ENCODE data around the gene CCDC83. TPM values are rescaled to one million over a fixed set of nuclear protein-coding genes. Genes with fewer than 3 reads are reported as not detected.

The CCDC83 gene
- total and polyA plus RNA-seq, 2 donors (not counting 3 experiments of a cell fraction or from before 2014, with no cell fraction given) = not detected

GRCh38 chr11:85893395-85893794 is 38.2 kb downstream of the CCDC83 start:
- BruUV-seq (replicated peaks) = no TSS peak
- no peaks in the 10 kb centered on the region for H3K36me3 ChIP-seq (ENCODE audit: control insufficient read depth in 2 of 2, extremely low read depth in 1 of 2, insufficient read depth in 2 of 2, low read length in 2 of 2)
- H3K79me2 ChIP-seq (ENCODE audit: control insufficient read depth, insufficient read depth, low read length) = no peaks in the 10 kb centered on the region

More at GRCh38 chr11:85893395-85893794, 38.2 kb downstream of the CCDC83 start:
- dilution Hi-C loops (cut with MboI; ENCODE audit: extremely low pct_ligation_motif_present, low sequenced_read_pairs) = no loop called here
- FAIRE-seq = no peak
- no peak for DNase-seq (ENCODE audit: low read depth, low spot score)
- no peak for TF ChIP-seq MAX (IDR thresholded peaks at IDR 0.05; ENCODE audit: insufficient read depth, insufficient read length)
- TF ChIP-seq JUN (IDR thresholded peaks at IDR 0.05; ENCODE audit: borderline replicate concordance, insufficient read depth, insufficient read length, low read depth) = no peak
- no peak for TF ChIP-seq GATA2 (IDR thresholded peaks at IDR 0.05; ENCODE audit: insufficient read depth, insufficient read length, low read depth, low read length)
- TF ChIP-seq EZH2 (IDR thresholded peaks at IDR 0.05; ENCODE audit: borderline replicate concordance, low read depth, low read length, severe bottlenecking) = no peak
- no peak for TF ChIP-seq POLR2AphosphoS5 (IDR thresholded peaks at IDR 0.05; ENCODE audit: insufficient read depth, low read depth, low read length)
- no peak for TF ChIP-seq MYC (IDR thresholded peaks at IDR 0.05; ENCODE audit: low read depth, low read length)
- TF ChIP-seq CTCF (IDR thresholded peaks at IDR 0.05; ENCODE audit: extremely low read depth in 1 of 2, insufficient read depth in 1 of 2, low read depth in 1 of 2, low read length in 2 of 2) = no peak
- TF ChIP-seq FOS (IDR thresholded peaks at IDR 0.05; ENCODE audit: borderline replicate concordance, insufficient read depth, low read length) = no peak
- no peak for TF ChIP-seq POLR2A (IDR thresholded peaks at IDR 0.05; ENCODE audit: low read depth, low read length)
- peaks cover 3% of the 10 kb centered on the region for H3K9me1 ChIP-seq (replicated peaks; ENCODE audit: control insufficient read depth, extremely low read depth, insufficient read depth, low read length)
- intact Hi-C loops (cut with micrococcal nuclease) = no loop called here
- peaks cover 0 to 1% of the 10 kb centered on the region in 2 experiments for H3K27me3 ChIP-seq (ENCODE audit: control insufficient read depth in 2 of 2, insufficient read depth in 2 of 2, low read length in 2 of 2)
- no peaks in the 10 kb centered on the region for H4K20me1 ChIP-seq (replicated peaks; ENCODE audit: control insufficient read depth, extremely low read depth, insufficient read depth, low read length)
- H3K9me3 ChIP-seq (replicated peaks; ENCODE audit: control insufficient read depth, insufficient read depth, low read length) = no peaks in the 10 kb centered on the region
- ChIA-PET POLR2A (no interaction called here), CTCF (no interaction called here)
- H3K4me1 ChIP-seq (ENCODE audit: control insufficient read depth, extremely low read depth, insufficient read depth, low read length) = no peaks in the 10 kb centered on the region
- H2AFZ ChIP-seq (ENCODE audit: low read depth, low read length) = no peak overlapping the region
- no peak overlapping the region for H3K9ac ChIP-seq (replicated peaks; ENCODE audit: extremely low read depth, insufficient read depth, low read length)
- no peak overlapping the region for H3K4me2 ChIP-seq (ENCODE audit: insufficient read depth, low read length)
- no peak overlapping the region for H3K4me3 ChIP-seq (replicated peaks in 1 of 3; ENCODE audit: insufficient read depth in 1 of 3, low read depth in 1 of 3, low read length in 3 of 3)
- H3K27ac ChIP-seq (ENCODE audit: insufficient read depth, low read depth, low read length) = no peak overlapping the region

All from endothelial cell of umbilical vein (primary cell).